Muscle layer of duodenum (tissue), 2 donors: ENCODE results near the gene SAFB2.
"Not testable (repeated sequence)": the region's sequence is repeated elsewhere in the genome, so short reads cannot be mapped to it uniquely, and the experiment has no call there.

Source experiments
- H3K27ac ChIP-seq: one replicate; pipeline ENCODE4 v1.7.0; 2013; ENCODE audit warnings: mild to moderate bottlenecking, low read length
- H3K27me3 ChIP-seq: one replicate; pipeline ENCODE4 v1.7.0; 2013; ENCODE audit warnings: low read depth, mild to moderate bottlenecking, control low read depth, low read length
- H3K36me3 ChIP-seq, 2 donors: one replicate each; pipeline ENCODE4 v1.7.0; 2013; ENCODE audit warnings: low read length in 2 of 2, control low read depth in 1 of 2, mild to moderate bottlenecking in 1 of 2; ENCODE audit not compliant: insufficient read depth in 2 of 2, control insufficient read depth in 1 of 2
- H3K4me1 ChIP-seq, 2 donors: one replicate each; pipeline ENCODE4 v1.7.0; 2013; ENCODE audit warnings: low read length in 2 of 2, mild to moderate bottlenecking in 2 of 2, control low read depth in 1 of 2, moderate library complexity in 1 of 2; ENCODE audit not compliant: insufficient read depth in 2 of 2, control insufficient read depth in 1 of 2
- H3K4me3 ChIP-seq, 2 donors: one replicate each; pipeline ENCODE4 v1.7.0; 2013; ENCODE audit warnings: low read length in 2 of 2, low read depth in 1 of 2, mild to moderate bottlenecking in 1 of 2
- H3K9me3 ChIP-seq, 2 donors: one replicate each; pipeline ENCODE4 v1.7.0; 2013; ENCODE audit warnings: low read length in 2 of 2, control low read depth in 1 of 2, mild to moderate bottlenecking in 1 of 2; ENCODE audit not compliant: control insufficient read depth in 1 of 2
- donor health status: healthy.

Gene SAFB2

GRCh38 chr19:5621311-5621944 lies 1.1 kb downstream of the SAFB2 start:
- Histone ChIP-seq H3K9me3 (no peaks in the 10 kb centered on the region), H3K27me3 (no peaks in the 10 kb centered on the region), H3K27ac (peak overlapping the region; percentile 78), H3K36me3 (peaks cover 32 to 36% of the 10 kb centered on the region in 2 donors), H3K4me1 (peaks cover 31 to 58% of the 10 kb centered on the region in 2 donors), H3K4me3 (peak overlapping the region; percentile 95 to 99)

- H3K4me1 ChIP-seq: peaks cover 21 to 44% of the 10 kb centered on the region in 2 donors
- H3K36me3 ChIP-seq: peaks cover 28 to 42% of the 10 kb centered on the region in 2 donors
- H3K27ac ChIP-seq: no peak overlapping the region
- no peaks in the 10 kb centered on the region for H3K9me3 ChIP-seq
- H3K27me3 ChIP-seq: no peaks in the 10 kb centered on the region
- H3K4me3 ChIP-seq: no peak overlapping the region
Measured at GRCh38 chr19:5619946-5620345, 2.6 kb downstream of the SAFB2 start.

- no peak overlapping the region for H3K27ac ChIP-seq
- peaks cover 14 to 36% of the 10 kb centered on the region in 2 donors for H3K4me1 ChIP-seq
- H3K27me3 ChIP-seq: no peaks in the 10 kb centered on the region
- no peaks in the 10 kb centered on the region for H3K9me3 ChIP-seq
- peaks cover 39 to 55% of the 10 kb centered on the region in 2 donors for H3K36me3 ChIP-seq
- no peak overlapping the region for H3K4me3 ChIP-seq
Measured at GRCh38 chr19:5618591-5618990, 4.0 kb downstream of the SAFB2 start.

- peaks cover 54 to 70% of the 10 kb centered on the region in 2 donors for H3K36me3 ChIP-seq
- H3K4me1 ChIP-seq: peaks cover 14 to 36% of the 10 kb centered on the region in 2 donors
- H3K9me3 ChIP-seq: no peaks in the 10 kb centered on the region
- no peak overlapping the region for H3K27ac ChIP-seq
- H3K27me3 ChIP-seq: no peaks in the 10 kb centered on the region
- H3K4me3 ChIP-seq: no peak overlapping the region
Measured at GRCh38 chr19:5617080-5617479, 5.5 kb downstream of the SAFB2 start.

GRCh38 chr19:5615756-5616327 lies 6.7 kb downstream of the SAFB2 start:
- H3K9me3 ChIP-seq: no peaks in the 10 kb centered on the region
- no peaks in the 10 kb centered on the region for H3K27me3 ChIP-seq
- peaks cover 56 to 74% of the 10 kb centered on the region in 2 donors for H3K36me3 ChIP-seq
- no peak overlapping the region for H3K27ac ChIP-seq
- H3K4me1 ChIP-seq: peaks cover 9 to 24% of the 10 kb centered on the region in 2 donors
- H3K4me3 ChIP-seq: no peak overlapping the region

GRCh38 chr19:5612891-5613865 lies 9.4 kb downstream of the SAFB2 start:
- no peaks in the 10 kb centered on the region for H3K27me3 ChIP-seq

GRCh38 chr19:5609881-5610448 lies 12.6 kb downstream of the SAFB2 start:
- Histone ChIP-seq H3K27me3 (no peaks in the 10 kb centered on the region), H3K36me3 (peaks cover 68 to 92% of the 10 kb centered on the region in 2 donors), H3K27ac (no peak overlapping the region), H3K4me1 (no peaks in the 10 kb centered on the region), H3K4me3 (no peak overlapping the region), H3K9me3 (no peaks in the 10 kb centered on the region)

More at GRCh38 chr19:5612891-5613865, 9.4 kb downstream of the SAFB2 start:
- Histone ChIP-seq H3K4me1 (no peaks in the 10 kb centered on the region), H3K4me3 (no peak overlapping the region), H3K27ac (no peak overlapping the region), H3K36me3 (peaks cover 68 to 89% of the 10 kb centered on the region in 2 donors), H3K9me3 (no peaks in the 10 kb centered on the region)

DNA sequence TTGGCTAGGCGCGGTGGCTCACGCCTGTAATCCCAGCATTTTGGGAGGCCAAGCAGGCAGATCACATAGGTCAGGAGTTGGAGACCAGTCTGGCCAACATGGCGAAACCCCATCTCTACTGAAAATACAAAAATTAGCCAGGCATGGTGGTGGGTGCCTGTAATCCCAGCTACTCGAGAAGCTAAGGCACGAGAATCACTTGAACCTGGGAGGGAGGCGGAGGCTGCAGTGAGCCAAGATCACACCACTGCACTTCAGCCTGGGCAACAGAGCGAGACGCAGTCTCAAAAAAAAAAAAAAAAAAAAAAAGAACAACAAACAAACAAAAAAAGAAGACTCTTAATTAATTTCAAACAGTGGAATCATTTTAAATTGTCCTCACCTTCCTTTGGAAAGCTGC lies 13.8 kb downstream of the SAFB2 start:
- H3K4me1 ChIP-seq, H3K27me3 ChIP-seq, H3K27ac ChIP-seq, H3K9me3 ChIP-seq, H3K4me3 ChIP-seq: not testable (repeated sequence)
- H3K36me3 ChIP-seq: peaks cover 71 to 92% of the 10 kb centered on the region in 2 donors

DNA sequence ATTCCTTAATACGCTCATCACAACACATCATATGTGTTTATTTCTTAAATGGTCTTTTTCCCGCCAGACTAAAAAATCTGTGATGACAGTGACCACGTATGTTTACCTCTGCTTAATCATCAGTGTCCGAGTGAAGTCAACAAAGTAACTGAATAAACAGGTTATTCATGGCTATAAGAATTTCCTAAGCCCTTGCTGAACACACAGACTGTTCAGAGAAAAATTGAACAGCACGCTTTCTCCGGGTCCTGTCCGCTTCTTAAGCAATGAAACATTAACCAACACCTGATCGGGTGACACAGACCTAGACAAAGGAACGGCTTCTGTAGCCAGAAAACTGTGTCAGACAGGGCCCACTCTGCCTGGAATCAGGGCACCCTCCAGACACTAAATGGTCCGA lies 14.3 kb downstream of the SAFB2 start:
- H3K4me3 ChIP-seq: no peak overlapping the region
- no peak overlapping the region for H3K27ac ChIP-seq
- H3K36me3 ChIP-seq: peaks cover 71 to 92% of the 10 kb centered on the region in 2 donors
- no peaks in the 10 kb centered on the region for H3K27me3 ChIP-seq
- H3K4me1 ChIP-seq: no peaks in the 10 kb centered on the region
- H3K9me3 ChIP-seq: no peaks in the 10 kb centered on the region

GRCh38 chr19:5607318-5608275 lies 15.0 kb downstream of the SAFB2 start:
- Histone ChIP-seq H3K27me3 (no peaks in the 10 kb centered on the region), H3K36me3 (peaks cover 65 to 88% of the 10 kb centered on the region in 2 donors), H3K4me3 (no peak overlapping the region), H3K4me1 (no peaks in the 10 kb centered on the region), H3K27ac (no peak overlapping the region), H3K9me3 (no peaks in the 10 kb centered on the region)
